HCT116 (cell line): ENCODE results near the gene PLPP7. TPM values are rescaled to one million over a fixed set of nuclear protein-coding genes. Genes with fewer than 3 reads are reported as not detected.
A peak's percentile ranks its signal among the peaks of the same experiment; 100 is the strongest.

ENCODE experiments used
- ATAC-seq: fragments of 200-7000 bp; cut with Tn5 transposase; 2 replicates; pipeline ENCODE4 v1.9.1; 2020; ENCODE audit warnings: mild to moderate bottlenecking, moderate library complexity
- BruUV-seq: library from RNA; stranded (reverse); fragments of 400-500 nt; replicated peaks from 2 replicates; lab custom pipeline; 2021; lab: Mats Ljungman, UMichigan
- CTCF ChIA-PET: fragments of 300-600 bp; sonication (Branson Sonifier 250); formaldehyde crosslinking; loops from one replicate; lab custom pipeline; 2021; ENCODE audit warnings: antibody characterized with exemption; lab: Charles Lee
- POLR2A ChIA-PET: fragments of 300-600, 350-600 bp; sonication (Branson Sonifier 250); formaldehyde crosslinking; loops from one replicate; lab custom pipeline; 2021; ENCODE audit warnings: antibody characterized with exemption; lab: Charles Lee
- RAD21 ChIA-PET, 2 experiments: fragments of 300-600 bp; sonication (Branson Sonifier 250); formaldehyde crosslinking; loops; one replicate each; lab custom pipeline; 2023; ENCODE audit warnings: low total read pairs in 2 of 2; ENCODE audit not compliant: uncharacterized antibody in 2 of 2, unreplicated experiment in 2 of 2, low non-redundant PET in 1 of 2; lab: Charles Lee
- DNase-seq: peaks from one replicate; pipeline ENCODE4 v3.0.0-alpha.2; 2010; ENCODE audit warnings: low read depth, low spot score
- H2AFZ ChIP-seq: fragments of 200-600 bp; shearing (Covaris generic), sonication (generic); 2 replicates; pipeline ENCODE4 v1.6.1; 2017; ENCODE audit warnings: low read depth, mixed run types, mixed read lengths, antibody characterized with exemption, low read length; ENCODE audit not compliant: poor library complexity, severe bottlenecking
- H3K27ac ChIP-seq: 2 replicates; pipeline ENCODE4 v1.5.1; 2012; ENCODE audit warnings: low read depth, low read length
- H3K27me3 ChIP-seq: fragments of 200-600 bp; sonication (generic); 2 replicates; pipeline ENCODE4 v1.6.1; 2016; ENCODE audit warnings: mixed run types, low read length, mixed read lengths; ENCODE audit not compliant: insufficient read depth
- H3K36me3 ChIP-seq, 2 experiments: fragments of 200-500 bp in 1 of 2; fragments of 200-600 bp in 1 of 2; sonication (Bioruptor generic) in 1 of 2; sonication (generic) in 1 of 2; 2 replicates each; pipeline versions ENCODE4 v1.5.1 to v1.6.1; 2014 to 2016; ENCODE audit warnings: low read length in 2 of 2, inconsistent platforms in 1 of 2, mixed read lengths in 1 of 2, mixed run types in 1 of 2; ENCODE audit not compliant: insufficient read depth in 2 of 2, control insufficient read depth in 1 of 2
- H3K4me1 ChIP-seq, 2 experiments: fragments of 200-600 bp in 1 of 2; sonication (generic) in 1 of 2; 2 replicates each; pipeline versions ENCODE4 v1.5.1 to v1.6.1; 2012 to 2017; ENCODE audit warnings: low read length in 2 of 2, inconsistent platforms in 1 of 2, mild to moderate bottlenecking in 1 of 2, mixed read lengths in 1 of 2, mixed run types in 1 of 2, moderate library complexity in 1 of 2; ENCODE audit not compliant: insufficient read depth in 2 of 2, control insufficient read depth in 1 of 2
- H3K4me2 ChIP-seq: fragments of 200-600 bp; sonication (generic); 2 replicates; pipeline ENCODE4 v1.6.1; 2017; ENCODE audit warnings: mixed run types, low read length, mixed read lengths
- H3K4me3 ChIP-seq, 2 experiments: fragments of 200-600 bp in 1 of 2; sonication (generic) in 1 of 2; replicated peaks in 1 of 2; 2 replicates each; pipeline ENCODE4 v1.5.1; 2011 to 2016; ENCODE audit warnings: low read length in 2 of 2, control low read depth in 1 of 2, low read depth in 1 of 2, mild to moderate bottlenecking in 1 of 2, mixed read lengths in 1 of 2, mixed run types in 1 of 2
- H3K79me2 ChIP-seq: fragments of 200-600 bp; sonication (generic); 2 replicates; pipeline ENCODE4 v1.6.1; 2017; ENCODE audit warnings: mild to moderate bottlenecking, mixed run types, low read length, moderate library complexity, mixed read lengths; ENCODE audit not compliant: insufficient read depth
- H3K9ac ChIP-seq: fragments of 200-600 bp; sonication (generic); 2 replicates; pipeline ENCODE4 v1.6.1; 2016; ENCODE audit warnings: low read length, mixed read lengths
- H3K9me2 ChIP-seq: fragments of 200-600 bp; sonication (generic), shearing (Covaris generic); 2 replicates; pipeline ENCODE4 v1.6.1; 2017; ENCODE audit warnings: mixed run types, mild to moderate bottlenecking, moderate library complexity; ENCODE audit not compliant: insufficient read depth
- H3K9me3 ChIP-seq, 2 experiments: fragments of 200-500 bp in 1 of 2; fragments of 200-600 bp in 1 of 2; sonication (Bioruptor generic) in 1 of 2; sonication (generic) in 1 of 2; 2 replicates each; pipeline ENCODE4 v1.6.1; 2014 to 2017; ENCODE audit warnings: low read length in 2 of 2, mixed read lengths in 2 of 2, inconsistent platforms in 1 of 2, low read depth in 1 of 2, mild to moderate bottlenecking in 1 of 2, mixed run types in 1 of 2, moderate library complexity in 1 of 2; ENCODE audit not compliant: control insufficient read depth in 1 of 2, insufficient read depth in 1 of 2
- H4K20me1 ChIP-seq: fragments of 200-600 bp; sonication (generic), shearing (Covaris generic); 2 replicates; pipeline ENCODE4 v1.6.1; 2017; ENCODE audit warnings: mixed run types, mild to moderate bottlenecking, moderate library complexity; ENCODE audit not compliant: insufficient read depth
- CBX3 ChIP-seq: IDR thresholded peaks from 2 replicates; pipeline ENCODE4 v1.6.1; 2012; ENCODE audit warnings: low read depth
- CTCF ChIP-seq, 3 experiments: fragments of 200-600 bp in 1 of 3; sonication (generic) in 1 of 3; IDR thresholded peaks in 2 of 3; conservative IDR thresholded peaks in 1 of 3; 2 replicates each; pipeline ENCODE4 v1.5.1; 2012 to 2017; ENCODE audit warnings: low read depth in 2 of 3, low read length in 2 of 3, antibody characterized with exemption in 1 of 3, borderline replicate concordance in 1 of 3, control low read depth in 1 of 3, mild to moderate bottlenecking in 1 of 3, mixed read lengths in 1 of 3, mixed run types in 1 of 3, moderate library complexity in 1 of 3; ENCODE audit not compliant: insufficient read depth in 1 of 3
- EGR1 ChIP-seq: IDR thresholded peaks from 2 replicates; pipeline ENCODE4 v1.6.1; 2012; ENCODE audit warnings: low read depth
- EZH2 ChIP-seq: fragments of 200-600 bp; sonication (generic); IDR thresholded peaks from 2 replicates; pipeline ENCODE4 v1.6.1; 2017; ENCODE audit warnings: antibody characterized with exemption, mixed run types
- EZH2phosphoT487 ChIP-seq: fragments of 200-600 bp; IDR thresholded peaks from 2 replicates; pipeline ENCODE4 v1.6.1; 2018; ENCODE audit warnings: antibody characterized with exemption, borderline replicate concordance
- FOSL1 ChIP-seq: IDR thresholded peaks from 2 replicates; pipeline ENCODE4 v1.6.1; 2012; ENCODE audit warnings: low read depth
- JUND ChIP-seq: IDR thresholded peaks from 2 replicates; pipeline ENCODE4 v1.6.1; 2012
- POLR2AphosphoS5 ChIP-seq: IDR thresholded peaks from 2 replicates; pipeline ENCODE4 v1.6.1; 2011; ENCODE audit warnings: mild to moderate bottlenecking, low read depth, low read length, moderate library complexity
- RAD21 ChIP-seq: IDR thresholded peaks from 2 replicates; pipeline ENCODE4 v1.6.1; 2012; ENCODE audit warnings: low read depth, mild to moderate bottlenecking
- SIN3A ChIP-seq: IDR thresholded peaks from 2 replicates; pipeline ENCODE4 v1.6.1; 2012; ENCODE audit warnings: low read depth
- YY1 ChIP-seq: IDR thresholded peaks from 2 replicates; pipeline ENCODE4 v1.6.1; 2011; ENCODE audit warnings: low read length, low read depth, moderate library complexity, mild to moderate bottlenecking; ENCODE audit not compliant: insufficient replicate concordance; ENCODE audit errors: extremely low read depth
- ZNF274 ChIP-seq: fragments of 200-500 bp; sonication (Bioruptor generic); IDR thresholded peaks from 2 replicates; pipeline ENCODE4 v1.6.1; 2014; ENCODE audit warnings: mild to moderate bottlenecking, low read depth, low read length, inconsistent platforms
- intact Hi-C: fragments of 100-400 bp; cut with micrococcal nuclease; formaldehyde crosslinking; loops from 2 replicates; pipeline ENCODE4 v1.10.0; 2022
- total RNA-seq: library from RNA; stranded (reverse); gene quantifications from one replicate; pipeline ENCODE4 v1.2.1, GENCODE V29; 2021; ENCODE audit not compliant: unreplicated experiment
- TF ChIP-seq, protein P1 (sequence below): IDR thresholded peaks from 2 replicates; pipeline ENCODE4 v1.6.1; 2012; ENCODE audit warnings: low read depth

PLPP7 gene
- total RNA-seq, 1 experiment from 2014 or later, result 0.37 TPM

GRCh38 chr9:131309530-131310276 lies 20.2 kb downstream of the PLPP7 start (continued):
- TF ChIP-seq EGR1 (no peak), JUND (no peak), ZNF274 (no peak), EZH2 (no peak)

DNA sequence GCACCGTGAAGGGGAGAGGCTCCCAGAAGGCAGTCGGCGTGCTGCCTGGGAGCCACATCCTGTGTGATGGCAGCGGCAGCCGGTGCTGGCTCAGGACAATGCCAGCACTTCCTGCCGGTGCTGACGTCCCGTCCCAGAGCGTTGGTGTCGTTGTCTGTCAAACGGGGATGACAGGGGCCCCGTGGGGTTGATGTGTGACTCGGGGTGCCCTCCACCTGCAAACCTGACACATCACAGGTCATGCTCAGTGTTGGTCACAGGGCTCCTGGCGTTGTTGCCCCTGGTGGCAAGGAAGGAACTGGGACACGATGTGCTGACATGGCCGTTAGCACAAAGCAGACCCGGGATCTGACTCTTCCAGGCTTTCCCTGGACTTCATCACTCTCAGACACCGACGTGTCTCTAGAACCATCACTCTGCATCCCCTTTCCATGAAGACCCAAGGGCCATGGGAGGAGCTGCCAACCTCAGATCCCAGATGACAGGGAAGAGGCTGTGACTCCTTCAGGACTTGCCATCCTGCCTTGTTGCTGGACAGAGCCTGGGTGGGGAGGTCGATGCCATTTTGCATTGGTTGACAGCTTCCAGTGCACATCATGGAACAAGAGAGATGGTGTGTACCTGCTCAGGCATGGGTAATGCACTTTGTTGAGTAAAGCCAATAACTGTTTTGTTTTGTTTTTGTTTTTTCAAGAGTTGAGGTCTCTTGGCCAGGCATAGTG lies 21.5 kb downstream of the PLPP7 start:
- RAD21 ChIA-PET, result no interaction called here
- no TSS peak for BruUV-seq
- Histone ChIP-seq H3K4me2 (no peak overlapping the region), H2AFZ (no peak overlapping the region), H3K9me3 (no peaks in the 10 kb centered on the region), H3K9ac (no peak overlapping the region), H3K27me3 (no peaks in the 10 kb centered on the region), H3K4me3 (no peak overlapping the region), H3K27ac (no peak overlapping the region), H4K20me1 (no peaks in the 10 kb centered on the region), H3K36me3 (no peaks in the 10 kb centered on the region), H3K79me2 (no peaks in the 10 kb centered on the region), H3K9me2 (no peaks in the 10 kb centered on the region), H3K4me1 (no peaks in the 10 kb centered on the region)
- CTCF ChIA-PET, result interaction anchor here (0.7 kb wide), 2 partner anchors 8 to 448 kb away, joined by 3 read pairs; no protein-coding TSS in a partner anchor
- intact Hi-C loops, result no loop called here
- POLR2A ChIA-PET, result no interaction called here
- DNase-seq (no peak), ATAC-seq (peak; percentile 71)
- no peak for TF ChIP-seq ZNF274
- no peak for TF ChIP-seq EZH2phosphoT487
- TF ChIP-seq YY1, result no peak
- no peak for TF ChIP-seq FOSL1
- TF ChIP-seq JUND, result no peak
- no peak for TF ChIP-seq CTCF (IDR thresholded peaks at IDR 0.05 in 2 of 3, conservative IDR thresholded peaks at IDR 0.05 in 1 of 3; ENCODE audit: borderline replicate concordance in 1 of 3, insufficient read depth in 1 of 3, low read depth in 2 of 3, low read length in 2 of 3)
- no peak for TF ChIP-seq RAD21
- TF ChIP-seq CBX3, result no peak
- TF ChIP-seq, protein P1, sequence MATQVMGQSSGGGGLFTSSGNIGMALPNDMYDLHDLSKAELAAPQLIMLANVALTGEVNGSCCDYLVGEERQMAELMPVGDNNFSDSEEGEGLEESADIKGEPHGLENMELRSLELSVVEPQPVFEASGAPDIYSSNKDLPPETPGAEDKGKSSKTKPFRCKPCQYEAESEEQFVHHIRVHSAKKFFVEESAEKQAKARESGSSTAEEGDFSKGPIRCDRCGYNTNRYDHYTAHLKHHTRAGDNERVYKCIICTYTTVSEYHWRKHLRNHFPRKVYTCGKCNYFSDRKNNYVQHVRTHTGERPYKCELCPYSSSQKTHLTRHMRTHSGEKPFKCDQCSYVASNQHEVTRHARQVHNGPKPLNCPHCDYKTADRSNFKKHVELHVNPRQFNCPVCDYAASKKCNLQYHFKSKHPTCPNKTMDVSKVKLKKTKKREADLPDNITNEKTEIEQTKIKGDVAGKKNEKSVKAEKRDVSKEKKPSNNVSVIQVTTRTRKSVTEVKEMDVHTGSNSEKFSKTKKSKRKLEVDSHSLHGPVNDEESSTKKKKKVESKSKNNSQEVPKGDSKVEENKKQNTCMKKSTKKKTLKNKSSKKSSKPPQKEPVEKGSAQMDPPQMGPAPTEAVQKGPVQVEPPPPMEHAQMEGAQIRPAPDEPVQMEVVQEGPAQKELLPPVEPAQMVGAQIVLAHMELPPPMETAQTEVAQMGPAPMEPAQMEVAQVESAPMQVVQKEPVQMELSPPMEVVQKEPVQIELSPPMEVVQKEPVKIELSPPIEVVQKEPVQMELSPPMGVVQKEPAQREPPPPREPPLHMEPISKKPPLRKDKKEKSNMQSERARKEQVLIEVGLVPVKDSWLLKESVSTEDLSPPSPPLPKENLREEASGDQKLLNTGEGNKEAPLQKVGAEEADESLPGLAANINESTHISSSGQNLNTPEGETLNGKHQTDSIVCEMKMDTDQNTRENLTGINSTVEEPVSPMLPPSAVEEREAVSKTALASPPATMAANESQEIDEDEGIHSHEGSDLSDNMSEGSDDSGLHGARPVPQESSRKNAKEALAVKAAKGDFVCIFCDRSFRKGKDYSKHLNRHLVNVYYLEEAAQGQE, result no peak
- no peak for TF ChIP-seq POLR2AphosphoS5
- TF ChIP-seq SIN3A, result no peak
- TF ChIP-seq EGR1, result no peak
